ENCODE results near the gene ERN2.

DNA sequence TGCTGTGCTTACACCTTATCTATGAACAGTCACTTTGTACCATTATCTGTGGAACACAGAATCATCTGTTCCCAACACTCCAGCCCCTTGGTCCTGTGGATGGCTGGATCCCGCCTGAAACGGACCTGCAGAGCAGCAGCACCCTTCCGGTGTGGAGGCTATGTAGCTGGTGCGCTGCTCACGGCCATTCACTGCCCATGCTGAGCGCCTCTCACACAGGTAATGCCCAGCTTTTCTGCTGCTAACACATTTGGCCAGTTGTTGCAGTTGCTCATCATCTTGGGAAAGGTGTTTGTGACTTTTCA, 45.7 kb downstream of the ERN2 start:
- TF ChIP-seq, protein P1, sequence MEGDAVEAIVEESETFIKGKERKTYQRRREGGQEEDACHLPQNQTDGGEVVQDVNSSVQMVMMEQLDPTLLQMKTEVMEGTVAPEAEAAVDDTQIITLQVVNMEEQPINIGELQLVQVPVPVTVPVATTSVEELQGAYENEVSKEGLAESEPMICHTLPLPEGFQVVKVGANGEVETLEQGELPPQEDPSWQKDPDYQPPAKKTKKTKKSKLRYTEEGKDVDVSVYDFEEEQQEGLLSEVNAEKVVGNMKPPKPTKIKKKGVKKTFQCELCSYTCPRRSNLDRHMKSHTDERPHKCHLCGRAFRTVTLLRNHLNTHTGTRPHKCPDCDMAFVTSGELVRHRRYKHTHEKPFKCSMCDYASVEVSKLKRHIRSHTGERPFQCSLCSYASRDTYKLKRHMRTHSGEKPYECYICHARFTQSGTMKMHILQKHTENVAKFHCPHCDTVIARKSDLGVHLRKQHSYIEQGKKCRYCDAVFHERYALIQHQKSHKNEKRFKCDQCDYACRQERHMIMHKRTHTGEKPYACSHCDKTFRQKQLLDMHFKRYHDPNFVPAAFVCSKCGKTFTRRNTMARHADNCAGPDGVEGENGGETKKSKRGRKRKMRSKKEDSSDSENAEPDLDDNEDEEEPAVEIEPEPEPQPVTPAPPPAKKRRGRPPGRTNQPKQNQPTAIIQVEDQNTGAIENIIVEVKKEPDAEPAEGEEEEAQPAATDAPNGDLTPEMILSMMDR (IDR thresholded peaks at IDR 0.05; ENCODE audit: low read depth, low read length, poor library complexity, severe bottlenecking): no peak
- no peak for TF ChIP-seq EZH2phosphoT487 (IDR thresholded peaks at IDR 0.05; ENCODE audit: borderline replicate concordance, low read length)
